Breast epithelium (tissue), 4 donors: Measurements from ENCODE around the gene UBASH3B. TPM values are rescaled to one million over a fixed set of nuclear protein-coding genes. Genes with fewer than 3 reads are reported as not detected.
A peak's percentile ranks its signal among the peaks of the same experiment; 100 is the strongest.

Source experiments
- DNase-seq, 2 donors: peaks; one replicate each; pipeline ENCODE4 v3.0.0-alpha.2; 2019; ENCODE audit warnings: low spot score in 2 of 2
- H3K27ac ChIP-seq, 2 donors: fragments of 200-600 bp; sonication (generic) in 1 of 2; one replicate each; pipeline ENCODE4 v1.5.1; 2016 to 2019; ENCODE audit warnings: mild to moderate bottlenecking in 1 of 2
- H3K27me3 ChIP-seq, 2 donors: fragments of 200-600 bp; sonication (generic) in 1 of 2; one replicate each; pipeline versions ENCODE4 v1.5.1 to v1.6.0; 2017 to 2019; ENCODE audit warnings: control low read depth in 1 of 2, mild to moderate bottlenecking in 1 of 2
- H3K36me3 ChIP-seq: fragments of 200-600 bp; one replicate; pipeline ENCODE4 v1.5.1; 2019
- H3K4me1 ChIP-seq, 2 donors: fragments of 200-600 bp; sonication (generic); one replicate each; pipeline ENCODE4 v1.5.1; 2016 to 2019; ENCODE audit warnings: control low read depth in 1 of 2
- H3K4me3 ChIP-seq, 3 donors: fragments of 200-600 bp; sonication (generic); 1 replicate in 2 of 3; 2 replicates in 1 of 3; pipeline ENCODE4 v1.5.1; 2016 to 2019; ENCODE audit warnings: mild to moderate bottlenecking in 3 of 3, moderate library complexity in 2 of 3
- H3K9me3 ChIP-seq, 2 donors: fragments of 200-600 bp; sonication (generic) in 1 of 2; one replicate each; pipeline ENCODE4 v1.5.1; 2016 to 2019; ENCODE audit warnings: control low read depth in 1 of 2
- POLR2A ChIP-seq: fragments of 450-650 bp; IDR thresholded peaks from one replicate; pipeline ENCODE4 v1.6.1; 2016; ENCODE audit warnings: antibody characterized with exemption, mild to moderate bottlenecking, moderate library complexity
- POLR2AphosphoS5 ChIP-seq, 3 donors: sonication (generic); formaldehyde crosslinking; IDR thresholded peaks; one replicate each; pipeline ENCODE4 v1.6.1; 2017; ENCODE audit warnings: antibody characterized with exemption in 3 of 3
- intact Hi-C: fragments of 100-400 bp; cut with DNase I; formaldehyde crosslinking; loops from one replicate; pipeline ENCODE4 v1.15.1; 2023; ENCODE audit warnings: low total_unique reads
- total RNA-seq, 3 donors: library from RNA; depleted of rRNA; stranded (reverse); fragments of >200 nt; gene quantifications; one replicate each; pipeline ENCODE4 v1.1.0, GENCODE V29; 2016
- TF ChIP-seq, protein P1 (sequence below), 3 donors: fragments of 450-650 bp; IDR thresholded peaks; one replicate each; pipeline ENCODE4 v1.5.1; 2016 to 2017; ENCODE audit warnings: antibody characterized with exemption in 3 of 3, mild to moderate bottlenecking in 3 of 3, moderate library complexity in 3 of 3

The UBASH3B gene
- total RNA-seq, 3 donors from 2014 or later, result 4.7 to 6.2 (median 4.8) TPM

GRCh38 chr11:122803306-122803705 is 147.8 kb downstream of the UBASH3B start:
- H3K27ac ChIP-seq, result peak overlapping the region; percentile 76 to 89
- H3K9me3 ChIP-seq, result no peaks in the 10 kb centered on the region
- no peak overlapping the region for H3K4me3 ChIP-seq
- intact Hi-C loops, result no loop called here
- H3K27me3 ChIP-seq, result no peaks in the 10 kb centered on the region
- H3K36me3 ChIP-seq, result no peaks in the 10 kb centered on the region
- TF ChIP-seq POLR2AphosphoS5 (IDR thresholded peaks at IDR 0.05) (no peak), POLR2A (no peak)
- TF ChIP-seq, protein P1, sequence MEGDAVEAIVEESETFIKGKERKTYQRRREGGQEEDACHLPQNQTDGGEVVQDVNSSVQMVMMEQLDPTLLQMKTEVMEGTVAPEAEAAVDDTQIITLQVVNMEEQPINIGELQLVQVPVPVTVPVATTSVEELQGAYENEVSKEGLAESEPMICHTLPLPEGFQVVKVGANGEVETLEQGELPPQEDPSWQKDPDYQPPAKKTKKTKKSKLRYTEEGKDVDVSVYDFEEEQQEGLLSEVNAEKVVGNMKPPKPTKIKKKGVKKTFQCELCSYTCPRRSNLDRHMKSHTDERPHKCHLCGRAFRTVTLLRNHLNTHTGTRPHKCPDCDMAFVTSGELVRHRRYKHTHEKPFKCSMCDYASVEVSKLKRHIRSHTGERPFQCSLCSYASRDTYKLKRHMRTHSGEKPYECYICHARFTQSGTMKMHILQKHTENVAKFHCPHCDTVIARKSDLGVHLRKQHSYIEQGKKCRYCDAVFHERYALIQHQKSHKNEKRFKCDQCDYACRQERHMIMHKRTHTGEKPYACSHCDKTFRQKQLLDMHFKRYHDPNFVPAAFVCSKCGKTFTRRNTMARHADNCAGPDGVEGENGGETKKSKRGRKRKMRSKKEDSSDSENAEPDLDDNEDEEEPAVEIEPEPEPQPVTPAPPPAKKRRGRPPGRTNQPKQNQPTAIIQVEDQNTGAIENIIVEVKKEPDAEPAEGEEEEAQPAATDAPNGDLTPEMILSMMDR (IDR thresholded peaks at IDR 0.05), result no peak
- DNase-seq, result peak in 1 of 2 donors; percentile 22
- H3K4me1 ChIP-seq, result no peaks in the 10 kb centered on the region

GRCh38 chr11:122803716-122804115 is 148.2 kb downstream of the UBASH3B start:
- peak overlapping the region; percentile 76 to 89 for H3K27ac ChIP-seq
- intact Hi-C loops, result no loop called here
- H3K9me3 ChIP-seq, result no peaks in the 10 kb centered on the region
- H3K4me3 ChIP-seq, result no peak overlapping the region
- TF ChIP-seq POLR2AphosphoS5 (IDR thresholded peaks at IDR 0.05) (no peak), POLR2A (no peak)
- TF ChIP-seq, protein P1 (IDR thresholded peaks at IDR 0.05), result no peak
- no peaks in the 10 kb centered on the region for H3K36me3 ChIP-seq
- no peak for DNase-seq
- H3K4me1 ChIP-seq, result no peaks in the 10 kb centered on the region
- no peaks in the 10 kb centered on the region for H3K27me3 ChIP-seq

- Histone ChIP-seq H3K9me3 (no peaks in the 10 kb centered on the region), H3K4me3 (no peak overlapping the region), H3K36me3 (no peaks in the 10 kb centered on the region), H3K27ac (peak overlapping the region; percentile 76 to 89), H3K27me3 (no peaks in the 10 kb centered on the region), H3K4me1 (no peaks in the 10 kb centered on the region)
- TF ChIP-seq POLR2AphosphoS5 (IDR thresholded peaks at IDR 0.05) (no peak), POLR2A (no peak)
- TF ChIP-seq, protein P1 (IDR thresholded peaks at IDR 0.05), result no peak
- intact Hi-C loops, result no loop called here
- peak in 1 of 2 donors; percentile 24 for DNase-seq
Observed at GRCh38 chr11:122804161-122804560, 148.6 kb downstream of the UBASH3B start.

GRCh38 chr11:122804796-122805195 is 149.3 kb downstream of the UBASH3B start:
- Histone ChIP-seq H3K27ac (peak overlapping the region; percentile 76 to 89), H3K4me1 (no peaks in the 10 kb centered on the region), H3K4me3 (no peak overlapping the region), H3K9me3 (no peaks in the 10 kb centered on the region), H3K27me3 (no peaks in the 10 kb centered on the region), H3K36me3 (no peaks in the 10 kb centered on the region)
- intact Hi-C loops, result no loop called here
- DNase-seq, result no peak
- TF ChIP-seq POLR2A (no peak), POLR2AphosphoS5 (IDR thresholded peaks at IDR 0.05) (no peak)
- TF ChIP-seq, protein P1 (IDR thresholded peaks at IDR 0.05), result no peak

DNA sequence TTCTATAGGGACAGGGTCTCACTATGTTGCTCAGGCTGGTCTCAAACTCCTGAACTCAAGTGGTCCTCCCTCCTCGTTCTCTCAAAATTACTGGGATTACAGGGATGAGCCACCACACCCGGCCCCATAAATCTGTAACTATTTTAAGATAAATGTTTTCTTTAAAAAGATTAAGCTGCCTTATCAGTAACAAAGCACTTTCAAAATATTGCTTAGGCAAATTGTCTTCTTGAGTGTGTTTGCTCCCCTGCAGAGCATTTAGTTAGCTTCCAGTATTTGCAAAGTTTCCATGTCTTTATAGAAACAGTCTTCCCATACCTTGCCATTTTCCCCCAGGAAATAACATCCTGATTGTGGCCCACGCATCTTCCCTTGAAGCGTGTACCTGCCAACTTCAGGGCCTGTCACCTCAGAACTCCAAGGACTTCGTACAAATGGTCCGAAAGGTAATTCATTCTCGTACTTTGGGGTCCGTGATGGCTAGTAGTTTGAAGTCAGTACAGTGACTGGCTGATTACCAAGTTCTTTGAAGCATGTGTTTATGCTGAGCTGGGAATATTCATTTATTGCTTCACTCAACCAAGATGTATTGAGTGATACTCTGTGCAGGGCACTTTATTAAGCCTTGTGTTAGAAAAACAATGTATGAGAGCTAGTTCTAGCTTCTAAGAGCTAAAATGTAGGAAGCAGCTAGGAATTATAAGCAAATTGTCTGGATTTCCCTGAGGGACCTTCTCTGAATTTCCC is 152.4 kb downstream of the UBASH3B start:
- H3K27ac ChIP-seq, result peak overlapping the region; percentile 67 to 89
- no peaks in the 10 kb centered on the region for H3K9me3 ChIP-seq
- intact Hi-C loops, result no loop called here

More for the DNA sequence above, 152.4 kb downstream of the UBASH3B start:
- Histone ChIP-seq H3K27me3 (no peaks in the 10 kb centered on the region), H3K36me3 (no peaks in the 10 kb centered on the region), H3K4me1 (no peaks in the 10 kb centered on the region), H3K4me3 (no peak overlapping the region)
- TF ChIP-seq POLR2A, result no peak
- TF ChIP-seq, protein P1 (IDR thresholded peaks at IDR 0.05), result no peak
- no peak for TF ChIP-seq POLR2AphosphoS5 (IDR thresholded peaks at IDR 0.05)
- no peak for DNase-seq
